Kidney epithelial cell (primary cell): Measurements from ENCODE around the gene BPTF. TPM values are rescaled to one million over a fixed set of nuclear protein-coding genes. Genes with fewer than 3 reads are reported as not detected.
"Not testable (repeated sequence)": the region's sequence is repeated elsewhere in the genome, so short reads cannot be mapped to it uniquely, and the experiment has no call there.

Experiments used
- DNase-seq: peaks from one replicate; pipeline ENCODE4 v3.0.0-alpha.2; 2010; ENCODE audit warnings: low read depth
- H3K27me3 ChIP-seq: 2 replicates; pipeline ENCODE4 v1.6.0; 2011; ENCODE audit warnings: low read length; ENCODE audit not compliant: control insufficient read depth, insufficient read depth
- H3K36me3 ChIP-seq: 2 replicates; pipeline ENCODE4 v1.5.1; 2011; ENCODE audit warnings: low read length; ENCODE audit not compliant: control insufficient read depth, insufficient read depth
- H3K4me3 ChIP-seq: 2 replicates; pipeline ENCODE4 v1.5.1; 2011; ENCODE audit warnings: low read depth, mild to moderate bottlenecking, control low read depth, low read length
- total RNA-seq: library from RNA; depleted of rRNA; stranded (reverse); fragments of >200 nt; gene quantifications from 2 replicates; pipeline ENCODE4 v1.2.3, GENCODE V29; 2015
- TF ChIP-seq, protein P1 (sequence below): IDR thresholded peaks from 2 replicates; pipeline ENCODE4 v1.5.1; 2011; ENCODE audit warnings: mild to moderate bottlenecking, moderate library complexity, low read length, control low read depth, inconsistent platforms; ENCODE audit not compliant: insufficient read depth, poor library complexity, severe bottlenecking

BPTF gene
- total RNA-seq, 1 donor from 2014 or later, result 41.3 TPM

DNA sequence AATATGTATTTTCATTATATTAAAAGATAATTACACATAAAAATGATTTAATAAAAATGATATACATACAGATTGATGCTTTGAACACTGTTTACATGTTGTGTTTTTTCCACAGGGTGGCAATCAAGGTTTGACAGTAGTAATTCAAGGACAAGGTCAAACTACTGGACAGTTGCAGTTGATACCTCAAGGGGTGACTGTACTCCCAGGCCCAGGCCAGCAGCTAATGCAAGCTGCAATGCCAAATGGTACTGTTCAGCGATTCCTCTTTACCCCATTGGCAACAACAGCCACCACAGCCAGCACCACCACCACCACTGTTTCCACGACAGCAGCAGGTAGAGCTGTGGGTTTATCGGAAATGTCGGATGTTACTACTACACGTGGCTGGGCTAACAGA is 118.7 kb downstream of the BPTF start:
- TF ChIP-seq, protein P1, sequence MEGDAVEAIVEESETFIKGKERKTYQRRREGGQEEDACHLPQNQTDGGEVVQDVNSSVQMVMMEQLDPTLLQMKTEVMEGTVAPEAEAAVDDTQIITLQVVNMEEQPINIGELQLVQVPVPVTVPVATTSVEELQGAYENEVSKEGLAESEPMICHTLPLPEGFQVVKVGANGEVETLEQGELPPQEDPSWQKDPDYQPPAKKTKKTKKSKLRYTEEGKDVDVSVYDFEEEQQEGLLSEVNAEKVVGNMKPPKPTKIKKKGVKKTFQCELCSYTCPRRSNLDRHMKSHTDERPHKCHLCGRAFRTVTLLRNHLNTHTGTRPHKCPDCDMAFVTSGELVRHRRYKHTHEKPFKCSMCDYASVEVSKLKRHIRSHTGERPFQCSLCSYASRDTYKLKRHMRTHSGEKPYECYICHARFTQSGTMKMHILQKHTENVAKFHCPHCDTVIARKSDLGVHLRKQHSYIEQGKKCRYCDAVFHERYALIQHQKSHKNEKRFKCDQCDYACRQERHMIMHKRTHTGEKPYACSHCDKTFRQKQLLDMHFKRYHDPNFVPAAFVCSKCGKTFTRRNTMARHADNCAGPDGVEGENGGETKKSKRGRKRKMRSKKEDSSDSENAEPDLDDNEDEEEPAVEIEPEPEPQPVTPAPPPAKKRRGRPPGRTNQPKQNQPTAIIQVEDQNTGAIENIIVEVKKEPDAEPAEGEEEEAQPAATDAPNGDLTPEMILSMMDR, result no peak
- Histone ChIP-seq H3K36me3 (peaks cover 4% of the 10 kb centered on the region), H3K4me3 (no peak overlapping the region), H3K27me3 (no peaks in the 10 kb centered on the region)
- no peak for DNase-seq

DNA sequence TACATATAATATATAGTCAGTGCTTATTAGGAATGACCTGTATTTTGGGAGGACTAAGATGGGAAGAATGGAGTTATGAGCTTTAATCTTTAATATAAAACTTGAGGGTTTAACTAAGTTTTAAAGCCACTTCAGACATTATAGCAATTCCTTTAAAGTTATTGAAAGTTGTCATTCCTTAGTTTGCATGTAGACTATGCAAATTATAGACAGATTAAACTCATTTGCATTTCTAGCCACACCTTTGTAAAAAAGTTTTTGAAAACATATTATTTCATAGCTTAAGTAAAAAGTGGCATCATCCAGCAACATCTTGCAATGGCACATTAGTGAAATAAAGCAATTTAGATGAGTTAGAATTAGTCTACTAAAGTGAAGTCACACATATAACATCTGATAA is 121.2 kb downstream of the BPTF start:
- TF ChIP-seq, protein P1, result no peak
- H3K27me3 ChIP-seq, result no peaks in the 10 kb centered on the region
- no peak for DNase-seq
- peaks cover 4% of the 10 kb centered on the region for H3K36me3 ChIP-seq
- H3K4me3 ChIP-seq, result no peak overlapping the region

DNA sequence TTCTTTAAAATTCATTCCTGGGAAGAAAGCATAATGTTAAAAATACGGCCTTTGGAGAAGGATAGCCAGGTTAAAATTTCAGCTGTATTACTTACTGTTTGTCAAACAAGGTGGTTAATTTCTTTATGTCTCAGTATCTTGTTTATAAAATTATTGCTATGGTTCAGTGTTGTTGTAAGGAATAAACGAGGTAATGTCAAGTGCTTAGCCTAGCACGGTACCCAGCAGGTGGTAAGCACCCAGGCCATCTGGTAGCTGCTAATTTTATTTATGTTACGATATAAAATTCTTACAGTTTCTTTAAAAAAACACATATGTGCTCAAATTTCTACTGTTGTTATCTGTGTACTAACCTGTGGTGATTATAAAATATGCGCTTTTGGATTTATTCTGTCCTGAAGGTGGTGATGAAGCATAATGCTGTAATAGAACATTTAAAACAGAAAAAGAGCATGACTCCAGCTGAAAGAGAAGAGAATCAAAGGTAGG is 122.1 kb downstream of the BPTF start:
- DNase-seq, result no peak
- peaks cover 4% of the 10 kb centered on the region for H3K36me3 ChIP-seq
- no peaks in the 10 kb centered on the region for H3K27me3 ChIP-seq
- TF ChIP-seq, protein P1, result no peak
- no peak overlapping the region for H3K4me3 ChIP-seq

DNA sequence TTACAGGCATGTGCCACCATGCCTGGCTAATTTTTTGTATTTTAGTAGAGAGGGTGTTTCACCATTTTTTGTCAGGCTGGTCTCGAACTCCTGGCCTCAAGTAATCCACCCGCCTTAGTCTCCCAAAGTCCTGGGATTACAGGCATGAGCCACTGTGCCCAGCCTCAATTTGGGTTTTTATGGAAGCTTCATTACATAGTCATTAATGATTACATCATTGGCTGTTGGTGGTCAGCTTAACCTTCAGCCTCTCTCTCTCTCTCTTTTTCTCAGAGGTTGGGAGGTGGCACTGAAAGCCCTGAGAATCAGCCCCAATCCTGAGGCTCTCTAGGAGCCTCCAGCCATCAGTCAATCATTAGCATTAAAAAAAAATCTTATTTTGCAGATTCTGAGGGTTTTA is 125.6 kb downstream of the BPTF start:
- no peak for DNase-seq
- H3K36me3 ChIP-seq, result peaks cover 3% of the 10 kb centered on the region
- H3K4me3 ChIP-seq, result no peak overlapping the region
- H3K27me3 ChIP-seq, result no peaks in the 10 kb centered on the region
- TF ChIP-seq, protein P1, result no peak

DNA sequence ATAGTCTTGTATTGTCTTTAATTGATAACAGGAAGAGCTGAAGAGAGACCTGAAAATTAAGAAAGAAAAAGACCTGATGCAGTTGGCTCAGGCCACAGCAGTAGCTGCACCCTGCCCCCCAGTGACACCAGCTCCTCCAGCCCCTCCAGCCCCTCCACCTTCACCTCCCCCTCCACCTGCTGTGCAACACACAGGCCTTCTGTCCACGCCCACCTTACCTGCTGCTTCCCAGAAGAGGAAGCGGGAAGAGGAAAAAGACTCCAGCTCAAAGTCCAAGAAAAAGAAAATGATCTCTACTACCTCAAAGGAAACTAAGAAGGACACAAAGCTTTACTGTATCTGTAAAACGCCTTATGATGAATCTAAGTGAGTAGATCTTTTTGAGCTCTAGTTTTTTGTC is 134.2 kb downstream of the BPTF start:
- H3K36me3 ChIP-seq, result peaks cover 1% of the 10 kb centered on the region
- no peaks in the 10 kb centered on the region for H3K27me3 ChIP-seq
- DNase-seq, result no peak
- no peak overlapping the region for H3K4me3 ChIP-seq
- TF ChIP-seq, protein P1, result no peak

DNA sequence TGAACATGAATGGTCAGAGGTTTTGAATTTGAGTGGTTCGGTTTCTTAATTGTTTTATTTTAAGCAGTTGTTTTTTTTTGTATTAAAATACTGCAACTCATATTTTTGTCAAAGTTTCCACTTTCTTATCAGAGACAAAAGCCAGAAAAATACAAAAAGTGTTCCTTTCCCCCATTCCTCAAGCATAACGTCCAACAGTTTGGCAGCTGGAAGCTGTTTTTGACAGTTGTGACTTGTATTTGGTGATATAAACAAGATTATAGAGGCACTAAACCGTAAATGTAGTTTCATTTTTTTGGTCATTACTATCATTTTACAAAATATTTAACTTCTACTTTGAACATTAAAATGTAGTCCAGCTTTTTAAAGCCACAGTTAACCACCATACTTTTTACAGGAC is 135.0 kb downstream of the BPTF start:
- DNase-seq, H3K4me3 ChIP-seq, H3K27me3 ChIP-seq, H3K36me3 ChIP-seq: not testable (repeated sequence)

DNA sequence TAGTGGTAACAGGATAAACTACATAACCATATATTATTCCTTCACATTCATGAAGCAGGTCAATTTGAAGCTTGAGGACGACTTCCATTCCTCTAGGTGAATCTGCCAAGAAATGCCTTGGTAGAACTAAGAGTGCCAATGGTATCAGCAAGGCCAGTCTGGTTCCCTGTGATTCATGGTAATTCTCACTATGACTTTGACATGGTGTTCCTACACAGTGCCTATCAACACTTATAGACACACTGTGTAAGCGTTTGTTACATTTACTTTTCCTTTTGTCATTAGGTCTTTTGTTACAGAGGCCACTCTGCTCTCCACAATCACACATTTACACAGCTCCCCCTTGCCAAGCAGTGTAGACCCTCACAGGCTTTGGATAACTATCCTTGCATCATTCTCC is 136.9 kb downstream of the BPTF start:
- H3K27me3 ChIP-seq, H3K36me3 ChIP-seq, DNase-seq: not testable (repeated sequence)

More for the DNA sequence above, 136.9 kb downstream of the BPTF start:
- H3K4me3 ChIP-seq, result not testable (repeated sequence)
